WI38 (cell line): Measurements from ENCODE around the gene PDGFRB.
"Not testable (repeated sequence)": the region's sequence is repeated elsewhere in the genome, so short reads cannot be mapped to it uniquely, and the experiment has no call there.

Experiments
- H3K4me3 ChIP-seq: 2 replicates; pipeline ENCODE4 v1.5.1; 2011; ENCODE audit warnings: low read depth, mild to moderate bottlenecking, control low read depth, low read length
- TF ChIP-seq, protein P1 (sequence below): IDR thresholded peaks from 2 replicates; pipeline ENCODE4 v1.5.1; 2012; ENCODE audit warnings: low read depth, mild to moderate bottlenecking, control low read depth, low read length

Gene PDGFRB

DNA sequence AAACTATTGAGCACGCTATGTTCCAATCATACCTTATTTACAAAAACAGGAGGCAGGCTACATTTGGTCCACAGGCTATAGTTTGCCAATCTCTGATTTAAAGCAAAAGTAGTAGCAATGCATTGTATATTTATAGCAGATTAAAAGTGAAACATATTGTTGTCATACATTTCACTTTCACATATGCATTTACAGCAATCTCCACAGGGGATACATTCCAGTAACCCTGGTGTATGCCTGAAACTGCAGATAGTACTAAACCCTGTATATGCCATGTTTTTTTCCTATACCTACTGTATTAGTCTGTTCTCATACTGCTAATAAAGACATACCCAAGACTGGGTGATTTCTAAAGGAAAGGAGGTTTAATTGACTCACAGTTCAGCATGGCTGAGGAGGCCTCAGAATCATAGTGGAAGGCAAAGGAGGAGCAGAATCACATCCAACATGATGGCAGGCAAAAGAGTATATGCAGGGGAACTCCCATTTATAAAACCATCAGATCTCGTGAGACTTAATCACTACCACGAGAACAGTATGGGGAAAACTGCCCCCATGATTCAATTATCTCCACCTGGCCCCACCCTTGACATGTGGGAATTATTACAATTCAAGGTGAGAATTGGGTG is 63.4 kb downstream of the PDGFRB start:
- H3K4me3 ChIP-seq = no peak overlapping the region
- TF ChIP-seq, protein P1, sequence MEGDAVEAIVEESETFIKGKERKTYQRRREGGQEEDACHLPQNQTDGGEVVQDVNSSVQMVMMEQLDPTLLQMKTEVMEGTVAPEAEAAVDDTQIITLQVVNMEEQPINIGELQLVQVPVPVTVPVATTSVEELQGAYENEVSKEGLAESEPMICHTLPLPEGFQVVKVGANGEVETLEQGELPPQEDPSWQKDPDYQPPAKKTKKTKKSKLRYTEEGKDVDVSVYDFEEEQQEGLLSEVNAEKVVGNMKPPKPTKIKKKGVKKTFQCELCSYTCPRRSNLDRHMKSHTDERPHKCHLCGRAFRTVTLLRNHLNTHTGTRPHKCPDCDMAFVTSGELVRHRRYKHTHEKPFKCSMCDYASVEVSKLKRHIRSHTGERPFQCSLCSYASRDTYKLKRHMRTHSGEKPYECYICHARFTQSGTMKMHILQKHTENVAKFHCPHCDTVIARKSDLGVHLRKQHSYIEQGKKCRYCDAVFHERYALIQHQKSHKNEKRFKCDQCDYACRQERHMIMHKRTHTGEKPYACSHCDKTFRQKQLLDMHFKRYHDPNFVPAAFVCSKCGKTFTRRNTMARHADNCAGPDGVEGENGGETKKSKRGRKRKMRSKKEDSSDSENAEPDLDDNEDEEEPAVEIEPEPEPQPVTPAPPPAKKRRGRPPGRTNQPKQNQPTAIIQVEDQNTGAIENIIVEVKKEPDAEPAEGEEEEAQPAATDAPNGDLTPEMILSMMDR = no peak

DNA sequence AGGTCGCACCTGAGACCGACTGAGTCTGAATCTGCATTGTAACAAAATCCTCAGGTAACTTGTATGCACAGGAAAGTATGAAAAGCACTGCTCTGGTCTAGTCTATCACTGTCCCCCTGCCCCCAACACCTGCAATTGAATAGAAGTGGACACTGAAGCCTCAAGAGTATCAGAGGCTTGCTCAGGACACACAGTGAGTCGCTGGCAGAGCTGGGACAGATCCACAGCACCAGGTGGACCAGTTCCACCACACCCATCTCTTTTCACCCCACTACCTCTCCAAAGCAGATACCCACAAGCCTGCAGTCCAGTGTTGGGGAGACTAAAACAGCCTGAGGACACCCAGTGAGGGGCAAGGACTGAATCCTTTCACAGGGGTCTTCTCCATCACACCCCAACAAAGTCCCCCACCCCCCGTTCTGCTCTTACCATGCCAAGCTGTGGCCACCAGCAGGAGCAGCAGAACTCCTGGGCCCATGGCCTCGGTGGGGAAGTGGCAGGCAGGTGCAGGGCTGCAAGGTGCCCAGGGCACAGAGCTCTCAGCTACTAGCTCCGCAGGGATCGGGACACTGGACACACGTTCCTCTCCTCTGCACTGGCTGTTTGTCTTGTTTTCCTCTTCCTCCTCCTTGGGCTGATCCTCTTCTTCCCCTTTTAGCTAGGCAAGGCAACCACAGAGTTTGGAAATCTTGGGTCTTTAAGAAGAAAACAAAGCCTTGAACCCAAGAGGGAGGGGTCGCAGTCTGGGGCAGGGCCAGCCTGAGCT is 69.5 kb downstream of the PDGFRB start, which contains the start of gene CSF1R:
CSF1R (minus strand) TSS at position 605 of the 766 bp plus-strand sequence; CDS start at position 478, 127 bp downstream.
- TF ChIP-seq, protein P1 = no peak
- no peak within 1 kb of the TSS for H3K4me3 ChIP-seq

DNA sequence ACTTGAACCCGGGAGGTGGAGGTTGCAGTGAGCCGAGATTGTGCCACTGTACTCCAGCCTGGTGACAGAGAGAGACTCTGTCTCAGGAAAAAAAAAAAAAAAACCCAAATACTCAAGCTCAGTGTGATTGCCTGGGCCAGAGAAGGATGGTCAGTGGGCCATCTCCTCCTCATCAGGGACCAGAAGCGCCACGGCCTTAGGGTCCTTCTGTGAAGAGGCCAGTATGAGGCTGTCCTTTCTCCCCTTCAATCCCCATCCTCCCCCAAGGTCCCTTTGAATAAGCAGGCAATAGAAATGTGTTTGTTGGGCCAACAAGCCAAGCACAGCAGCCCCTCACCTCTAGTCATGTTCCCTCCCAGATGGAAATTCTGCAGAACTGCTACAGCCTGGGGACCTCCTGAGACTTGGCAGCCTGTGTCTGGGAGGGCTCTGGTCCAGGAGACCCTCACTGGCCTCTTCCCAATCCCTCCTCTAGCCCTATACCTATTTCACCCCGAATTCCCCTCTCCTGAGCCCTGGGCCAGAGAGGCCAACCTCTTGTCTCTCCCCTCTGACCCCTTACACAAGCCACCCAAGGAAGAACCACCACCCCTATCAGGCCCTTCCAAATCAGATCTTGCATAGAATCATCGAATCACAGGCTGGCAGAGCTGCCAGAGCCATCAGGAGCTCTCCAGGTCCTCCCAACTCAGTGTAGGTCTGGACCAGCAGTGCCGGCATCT is 70.3 kb downstream of the PDGFRB start:
- no peak overlapping the region for H3K4me3 ChIP-seq
- TF ChIP-seq, protein P1 = no peak

DNA sequence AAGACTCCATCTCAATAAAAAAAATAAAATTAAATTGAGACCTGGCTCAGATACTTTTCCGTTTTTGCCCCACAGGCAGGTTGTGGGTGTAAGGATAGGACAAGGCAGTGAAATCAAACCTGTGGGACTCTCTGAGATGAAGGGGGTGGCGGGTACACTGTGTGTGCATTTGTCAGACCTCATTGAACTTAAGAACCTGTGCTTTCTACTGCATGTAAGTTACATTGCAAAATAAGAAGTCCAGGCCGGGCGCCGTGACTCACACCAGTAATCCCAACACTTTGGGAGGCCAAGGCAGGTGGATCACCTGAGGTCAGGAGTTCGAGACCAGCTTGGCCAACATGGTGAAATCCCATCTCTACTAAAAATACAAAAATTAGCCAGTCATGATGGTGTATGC is 70.9 kb downstream of the PDGFRB start:
- H3K4me3 ChIP-seq = not testable (repeated sequence)

DNA sequence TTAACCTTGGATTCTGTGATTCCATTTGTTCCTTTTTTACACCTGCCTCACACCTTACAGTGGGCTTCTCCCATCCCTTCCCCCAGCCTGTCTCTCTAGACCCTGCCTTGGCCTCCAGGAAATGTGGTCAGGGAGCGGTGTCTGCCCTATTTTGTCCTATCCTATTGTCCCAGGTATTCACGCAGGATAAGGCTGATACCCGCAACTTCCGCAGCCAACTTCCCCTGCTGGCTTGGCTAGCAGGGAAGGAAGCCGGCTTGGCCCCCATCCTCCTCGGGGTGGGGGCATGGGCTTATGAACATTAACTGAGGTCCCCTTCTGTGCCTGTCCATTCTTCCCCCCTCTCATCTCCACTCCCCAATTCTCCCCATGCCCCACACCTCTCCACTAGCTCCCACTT is 72.8 kb downstream of the PDGFRB start:
- no peak overlapping the region for H3K4me3 ChIP-seq
- TF ChIP-seq, protein P1 = no peak

DNA sequence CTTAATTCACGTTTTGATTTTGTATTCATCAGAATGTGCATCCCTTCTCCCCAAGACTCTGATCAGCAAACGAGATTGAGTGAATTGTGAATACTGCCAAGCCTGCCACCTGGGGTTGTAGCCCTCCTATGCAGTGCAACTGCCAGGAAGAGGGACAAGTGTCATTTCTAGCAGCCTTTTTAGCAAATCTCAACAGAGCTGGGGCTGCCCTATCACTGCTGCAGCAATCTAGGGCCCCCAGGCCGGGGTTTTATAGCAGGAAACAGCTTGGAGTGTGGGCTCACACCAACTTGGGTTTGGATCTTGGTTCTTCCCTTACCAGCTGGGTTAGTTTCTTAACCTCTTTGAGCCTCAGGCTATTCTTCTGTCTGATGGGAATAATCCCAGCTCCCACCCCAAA is 73.3 kb downstream of the PDGFRB start:
- no peak overlapping the region for H3K4me3 ChIP-seq
- TF ChIP-seq, protein P1 = no peak

DNA sequence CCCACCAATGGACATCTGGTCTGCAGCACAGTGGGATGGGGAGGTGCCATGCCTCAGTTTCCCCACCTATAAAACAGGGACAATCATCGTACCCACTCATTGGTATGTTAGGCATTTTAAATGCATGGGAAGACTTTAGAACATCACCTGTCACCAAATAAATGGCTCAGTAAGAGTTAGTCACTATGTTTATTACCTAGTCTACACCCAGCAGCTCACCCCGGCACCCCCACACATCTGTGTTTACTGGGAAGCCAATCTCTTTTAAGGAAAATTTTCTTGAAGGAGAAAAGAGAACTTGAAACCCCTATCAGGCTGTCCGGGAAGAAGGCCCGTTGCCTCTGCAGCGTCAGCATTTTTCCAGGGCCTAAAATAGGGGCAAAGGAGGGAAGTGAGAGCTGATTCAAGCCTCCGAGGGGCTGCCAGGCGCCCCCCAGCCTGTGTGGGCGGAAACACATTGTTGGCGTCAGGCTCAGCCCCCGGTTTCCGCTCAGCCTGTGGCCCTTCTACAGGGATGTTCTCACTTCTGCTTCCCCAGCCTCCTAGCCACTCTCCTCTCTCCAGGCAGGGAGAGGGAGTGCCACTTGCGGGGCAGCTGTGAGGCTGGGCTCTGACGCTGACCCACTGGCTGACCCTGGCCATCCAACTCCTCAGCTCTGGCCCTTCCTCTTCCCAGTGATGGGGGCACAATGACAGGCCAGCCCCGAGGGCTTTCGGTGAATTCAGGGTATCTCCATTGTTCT is 73.9 kb downstream of the PDGFRB start:
- H3K4me3 ChIP-seq = no peak overlapping the region
- TF ChIP-seq, protein P1 = no peak
